HepG2 (cell line): ENCODE measurements around the gene TMEM45A. TPM values are rescaled to one million over a fixed set of nuclear protein-coding genes. Genes with fewer than 3 reads are reported as not detected.
A peak's percentile ranks its signal among the peaks of the same experiment; 100 is the strongest.

ENCODE experiments used
- ATAC-seq: fragments of 200-7000 bp; cut with Tn5 transposase; 3 replicates; pipeline ENCODE4 v1.9.1; 2020; ENCODE audit warnings: mild to moderate bottlenecking, moderate library complexity
- BruUV-seq: library from RNA; stranded (reverse); fragments of 400-500 nt; replicated peaks from 2 replicates; lab custom pipeline; 2021; lab: Mats Ljungman, UMichigan
- CTCF ChIA-PET: fragments of 300-600 bp; formaldehyde crosslinking; extraction: SDS; loops from one replicate; lab custom pipeline; 2021; ENCODE audit warnings: low total read pairs, inconsistent platforms, low intra/inter-chr PET ratio; lab: Yijun Ruan, JAX
- POLR2A ChIA-PET: fragments of 350-600 bp; sonication (Branson Sonifier 250); formaldehyde crosslinking; loops from one replicate; lab custom pipeline; 2020; ENCODE audit warnings: antibody characterized with exemption, inconsistent platforms; lab: Yijun Ruan, JAX
- DNase-seq: peaks from one replicate; pipeline ENCODE4 v3.0.0-alpha.2; 2015; ENCODE audit warnings: low spot score
- FAIRE-seq: peaks from 3 replicates; lab custom pipeline; 2011; peaks lifted over from hg19 to GRCh38; lab: Jason Lieb, UNC
- H2AFZ ChIP-seq: one replicate; pipeline ENCODE4 v1.6.1; 2011; ENCODE audit warnings: low read length, inconsistent platforms
- H3K27ac ChIP-seq: fragments of 300-600 bp; 3 replicates; pipeline ENCODE4 v1.8.0; 2011; ENCODE audit warnings: mixed run types, mild to moderate bottlenecking, mixed read lengths, low read length, inconsistent platforms; ENCODE audit not compliant: insufficient read depth; ENCODE audit errors: extremely low read length
- H3K27me3 ChIP-seq, 2 experiments: fragments of 200-600 bp in 1 of 2; 2 replicates in 1 of 2; 3 replicates in 1 of 2; pipeline versions ENCODE4 v1.6.0 to v1.8.0; 2011; ENCODE audit warnings: low read length in 2 of 2, mild to moderate bottlenecking in 2 of 2, moderate library complexity in 2 of 2, inconsistent platforms in 1 of 2; ENCODE audit not compliant: insufficient read depth in 2 of 2, control insufficient read depth in 1 of 2
- H3K36me3 ChIP-seq, 2 experiments: fragments of 200-600 bp in 1 of 2; replicated peaks in 1 of 2; 2 replicates in 1 of 2; 3 replicates in 1 of 2; pipeline versions ENCODE4 v1.5.1 to v1.8.0; 2011; ENCODE audit warnings: low read length in 2 of 2, inconsistent platforms in 1 of 2; ENCODE audit not compliant: insufficient read depth in 2 of 2, control insufficient read depth in 1 of 2
- H3K4me1 ChIP-seq: 2 replicates; pipeline ENCODE4 v1.5.1; 2012; ENCODE audit warnings: low read length, inconsistent platforms; ENCODE audit not compliant: insufficient read depth
- H3K4me2 ChIP-seq: 2 replicates; pipeline ENCODE4 v1.6.0; 2011; ENCODE audit warnings: low read depth, low read length, inconsistent platforms
- H3K4me3 ChIP-seq, 3 experiments: fragments of 200-600 bp in 1 of 3; sonication (generic), shearing (Covaris generic) in 1 of 3; replicated peaks in 1 of 3; 2 replicates each; pipeline ENCODE4 v1.5.1; 2011 to 2016; ENCODE audit warnings: low read length in 3 of 3, inconsistent platforms in 2 of 3, low read depth in 2 of 3, mild to moderate bottlenecking in 2 of 3, control low read depth in 1 of 3, mixed read lengths in 1 of 3; ENCODE audit not compliant: insufficient read depth in 1 of 3
- H3K79me2 ChIP-seq: one replicate; pipeline ENCODE4 v1.6.1; 2011; ENCODE audit warnings: low read length, inconsistent platforms; ENCODE audit not compliant: insufficient read depth
- H3K9ac ChIP-seq: 2 replicates; pipeline ENCODE4 v1.6.0; 2011; ENCODE audit warnings: mild to moderate bottlenecking, low read depth, low read length, inconsistent platforms; ENCODE audit not compliant: insufficient read depth
- H3K9me3 ChIP-seq: 2 replicates; pipeline ENCODE4 v1.5.1; 2012; ENCODE audit warnings: mild to moderate bottlenecking, low read length
- H4K20me1 ChIP-seq: 2 replicates; pipeline ENCODE4 v1.6.0; 2011; ENCODE audit warnings: inconsistent platforms, mild to moderate bottlenecking, low read length, moderate library complexity; ENCODE audit not compliant: insufficient read depth
- DPF2 ChIP-seq: sonication (generic); formaldehyde crosslinking; IDR thresholded peaks from 2 replicates; pipeline ENCODE4 v1.4.0; 2020; ENCODE audit warnings: mild to moderate bottlenecking, low read depth, missing genetic modification reagents, borderline replicate concordance
- IRX3 ChIP-seq: sonication (generic); formaldehyde crosslinking; IDR thresholded peaks from 2 replicates; pipeline ENCODE4 v1.8.1; 2023; ENCODE audit warnings: mild to moderate bottlenecking, low read depth, missing genetic modification reagents, borderline replicate concordance
- NFATC3 ChIP-seq: sonication (generic); formaldehyde crosslinking; IDR thresholded peaks from 2 replicates; pipeline ENCODE4 v1.5.1; 2020; ENCODE audit warnings: mild to moderate bottlenecking, missing genetic modification reagents
- NFYC ChIP-seq: IDR thresholded peaks from 2 replicates; pipeline ENCODE4 v1.6.1; 2016; ENCODE audit warnings: missing genetic modification reagents, missing compliant biosample characterization
- SMC3 ChIP-seq: IDR thresholded peaks from 2 replicates; pipeline ENCODE4 v1.6.1; 2011; ENCODE audit warnings: low read length, improper control_type of control experiment
- SRSF1 ChIP-seq: fragments of 200-400 bp; formaldehyde crosslinking; optimal IDR thresholded peaks from 2 replicates; pipeline ENCODE3; 2017; ENCODE audit warnings: mild to moderate bottlenecking, low read depth, low read length, moderate library complexity
- STAG1 ChIP-seq: sonication (generic); formaldehyde crosslinking; IDR thresholded peaks from 2 replicates; pipeline ENCODE4 v1.4.0; 2020; ENCODE audit warnings: missing genetic modification reagents
- XRCC5 ChIP-seq: fragments of 200-400 bp; formaldehyde crosslinking; optimal IDR thresholded peaks from 2 replicates; pipeline ENCODE3; 2017; ENCODE audit warnings: mild to moderate bottlenecking, low read length
- ZNF441 ChIP-seq: sonication (generic); formaldehyde crosslinking; IDR thresholded peaks from 2 replicates; pipeline ENCODE4 v1.7.0; 2021; ENCODE audit warnings: missing genetic modification reagents, borderline replicate concordance
- ZNF557 ChIP-seq: sonication (generic); formaldehyde crosslinking; IDR thresholded peaks from 2 replicates; pipeline ENCODE4 v1.4.0; 2020; ENCODE audit warnings: missing genetic modification reagents
- WGBS: methylation state at CpG from one replicate; pipeline ENCODE4 v1.1.6; 2017; ENCODE audit warnings: low lambda C conversion rate; 5-methylcytosine and 5-hydroxymethylcytosine counted together
- in situ Hi-C: cut with HindIII; loops from 2 replicates; pipeline ENCODE4 v1.10.0; 2017; ENCODE audit warnings: low pct_unique_long_range_greater_than_20kb; ENCODE audit not compliant: extremely low pct_ligation_motif_present
- intact Hi-C: fragments of 100-400 bp; cut with micrococcal nuclease; formaldehyde crosslinking; loops from one replicate; pipeline ENCODE4 v1.10.0; 2022; ENCODE audit not compliant: unreplicated experiment
- polyA plus RNA-seq, 8 experiments: library from polyadenylated mRNA; depleted of rRNA in 3 of 8; stranded (reverse) in 7 of 8; unstranded in 1 of 8; fragments of >200 nt; fragmentation: Illumina TruSeq in 4 of 8; extraction: Trizol in 4 of 8; gene quantifications; 2 replicates each; pipeline versions ENCODE4 v1.2.1 to v1.2.3, GENCODE V29; 2011 to 2016; ENCODE audit warnings: low read depth in 4 of 8, missing spikeins in 1 of 8, mixed read lengths in 1 of 8; ENCODE audit not compliant: insufficient read depth in 1 of 8
- total RNA-seq, 5 experiments: library from RNA; depleted of rRNA; stranded (reverse); fragments of >200 nt; fragmentation: Illumina TruSeq; extraction: Trizol; gene quantifications; 2 replicates each; pipeline ENCODE4 v1.2.3, GENCODE V29; 2016; ENCODE audit warnings: low read depth in 1 of 5
- TF ChIP-seq, protein P1 (sequence below): sonication (generic); formaldehyde crosslinking; conservative IDR thresholded peaks from 2 replicates; pipeline ENCODE4 v1.8.0; 2022; ENCODE audit warnings: missing genetic modification reagents
- TF ChIP-seq, protein P2 (sequence below): sonication (generic); formaldehyde crosslinking; IDR thresholded peaks from 2 replicates; pipeline ENCODE4 v1.5.0; 2020; ENCODE audit warnings: mild to moderate bottlenecking, missing genetic modification reagents
- TF ChIP-seq, protein P3 (sequence below): sonication (generic); formaldehyde crosslinking; IDR thresholded peaks from 2 replicates; pipeline ENCODE4 v1.5.0; 2020; ENCODE audit warnings: mild to moderate bottlenecking, missing genetic modification reagents, moderate library complexity
- TF ChIP-seq, protein P4 (sequence below): sonication (generic); formaldehyde crosslinking; IDR thresholded peaks from 2 replicates; pipeline ENCODE4 v1.4.0; 2020; ENCODE audit warnings: missing genetic modification reagents, mild to moderate bottlenecking, borderline replicate concordance

TMEM45A gene
- total and polyA plus RNA-seq, 2 of the 13 experiments (the other 11 are each of a cell fraction or from before 2014, with no cell fraction given): 14.8 to 38.5 TPM

DNA sequence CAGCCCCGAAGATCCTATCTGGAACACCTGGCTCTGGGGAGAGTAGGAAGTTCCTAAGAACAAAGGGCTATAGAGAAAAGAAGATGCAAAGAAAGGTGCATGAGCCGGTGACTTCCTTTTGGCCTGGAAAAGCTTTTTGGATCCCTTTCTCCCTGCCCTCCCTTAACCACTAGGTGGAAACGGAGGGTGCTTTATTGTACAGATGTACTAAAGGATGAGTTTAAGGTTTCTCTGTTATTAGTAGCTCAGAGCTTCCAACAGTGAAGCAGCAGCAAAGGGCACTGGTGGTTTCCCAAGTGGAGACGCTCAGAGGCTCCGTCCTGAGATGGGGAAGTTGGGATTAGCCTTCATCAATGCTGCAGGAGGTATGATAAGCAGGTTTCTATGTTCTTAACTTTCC is 111.0 kb downstream of the TMEM45A start:
- ATAC-seq: peak; percentile 86
- in situ Hi-C loops: loop anchor here (25.0 kb wide), 1 partner anchor 109 kb away; the partner anchor contains the start of gene TFG
- TF ChIP-seq, protein P1, sequence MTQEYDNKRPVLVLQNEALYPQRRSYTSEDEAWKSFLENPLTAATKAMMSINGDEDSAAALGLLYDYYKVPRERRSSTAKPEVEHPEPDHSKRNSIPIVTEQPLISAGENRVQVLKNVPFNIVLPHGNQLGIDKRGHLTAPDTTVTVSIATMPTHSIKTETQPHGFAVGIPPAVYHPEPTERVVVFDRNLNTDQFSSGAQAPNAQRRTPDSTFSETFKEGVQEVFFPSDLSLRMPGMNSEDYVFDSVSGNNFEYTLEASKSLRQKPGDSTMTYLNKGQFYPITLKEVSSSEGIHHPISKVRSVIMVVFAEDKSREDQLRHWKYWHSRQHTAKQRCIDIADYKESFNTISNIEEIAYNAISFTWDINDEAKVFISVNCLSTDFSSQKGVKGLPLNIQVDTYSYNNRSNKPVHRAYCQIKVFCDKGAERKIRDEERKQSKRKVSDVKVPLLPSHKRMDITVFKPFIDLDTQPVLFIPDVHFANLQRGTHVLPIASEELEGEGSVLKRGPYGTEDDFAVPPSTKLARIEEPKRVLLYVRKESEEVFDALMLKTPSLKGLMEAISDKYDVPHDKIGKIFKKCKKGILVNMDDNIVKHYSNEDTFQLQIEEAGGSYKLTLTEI (CRISPR knock-in tag): no peak
- TF ChIP-seq, protein P2, sequence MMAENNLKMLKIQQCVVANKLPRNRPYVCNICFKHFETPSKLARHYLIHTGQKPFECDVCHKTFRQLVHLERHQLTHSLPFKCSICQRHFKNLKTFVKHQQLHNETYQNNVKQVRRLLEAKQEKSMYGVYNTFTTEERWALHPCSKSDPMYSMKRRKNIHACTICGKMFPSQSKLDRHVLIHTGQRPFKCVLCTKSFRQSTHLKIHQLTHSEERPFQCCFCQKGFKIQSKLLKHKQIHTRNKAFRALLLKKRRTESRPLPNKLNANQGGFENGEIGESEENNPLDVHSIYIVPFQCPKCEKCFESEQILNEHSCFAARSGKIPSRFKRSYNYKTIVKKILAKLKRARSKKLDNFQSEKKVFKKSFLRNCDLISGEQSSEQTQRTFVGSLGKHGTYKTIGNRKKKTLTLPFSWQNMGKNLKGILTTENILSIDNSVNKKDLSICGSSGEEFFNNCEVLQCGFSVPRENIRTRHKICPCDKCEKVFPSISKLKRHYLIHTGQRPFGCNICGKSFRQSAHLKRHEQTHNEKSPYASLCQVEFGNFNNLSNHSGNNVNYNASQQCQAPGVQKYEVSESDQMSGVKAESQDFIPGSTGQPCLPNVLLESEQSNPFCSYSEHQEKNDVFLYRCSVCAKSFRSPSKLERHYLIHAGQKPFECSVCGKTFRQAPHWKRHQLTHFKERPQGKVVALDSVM (CRISPR knock-in tag): no peak
- peak; percentile 57; the same call in 1 of the 2 replicates for TF ChIP-seq STAG1 (CRISPR knock-in tag)
- TF ChIP-seq NFATC3 (CRISPR knock-in tag): no peak
- TF ChIP-seq, protein P3, sequence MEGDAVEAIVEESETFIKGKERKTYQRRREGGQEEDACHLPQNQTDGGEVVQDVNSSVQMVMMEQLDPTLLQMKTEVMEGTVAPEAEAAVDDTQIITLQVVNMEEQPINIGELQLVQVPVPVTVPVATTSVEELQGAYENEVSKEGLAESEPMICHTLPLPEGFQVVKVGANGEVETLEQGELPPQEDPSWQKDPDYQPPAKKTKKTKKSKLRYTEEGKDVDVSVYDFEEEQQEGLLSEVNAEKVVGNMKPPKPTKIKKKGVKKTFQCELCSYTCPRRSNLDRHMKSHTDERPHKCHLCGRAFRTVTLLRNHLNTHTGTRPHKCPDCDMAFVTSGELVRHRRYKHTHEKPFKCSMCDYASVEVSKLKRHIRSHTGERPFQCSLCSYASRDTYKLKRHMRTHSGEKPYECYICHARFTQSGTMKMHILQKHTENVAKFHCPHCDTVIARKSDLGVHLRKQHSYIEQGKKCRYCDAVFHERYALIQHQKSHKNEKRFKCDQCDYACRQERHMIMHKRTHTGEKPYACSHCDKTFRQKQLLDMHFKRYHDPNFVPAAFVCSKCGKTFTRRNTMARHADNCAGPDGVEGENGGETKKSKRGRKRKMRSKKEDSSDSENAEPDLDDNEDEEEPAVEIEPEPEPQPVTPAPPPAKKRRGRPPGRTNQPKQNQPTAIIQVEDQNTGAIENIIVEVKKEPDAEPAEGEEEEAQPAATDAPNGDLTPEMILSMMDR (CRISPR knock-in tag): peak; percentile 62
- TF ChIP-seq XRCC5: peak; percentile 36
- no peak for TF ChIP-seq ZNF441
- 0 out of 2 replicates have a peak, but pooled peaks have one; percentile 25 for TF ChIP-seq ZNF557 (CRISPR knock-in tag)
- no peak for TF ChIP-seq SRSF1
- TF ChIP-seq DPF2: no peak
- TF ChIP-seq SMC3: peak; percentile 52; the same call in 1 of the 2 replicates
- TF ChIP-seq, protein P4, sequence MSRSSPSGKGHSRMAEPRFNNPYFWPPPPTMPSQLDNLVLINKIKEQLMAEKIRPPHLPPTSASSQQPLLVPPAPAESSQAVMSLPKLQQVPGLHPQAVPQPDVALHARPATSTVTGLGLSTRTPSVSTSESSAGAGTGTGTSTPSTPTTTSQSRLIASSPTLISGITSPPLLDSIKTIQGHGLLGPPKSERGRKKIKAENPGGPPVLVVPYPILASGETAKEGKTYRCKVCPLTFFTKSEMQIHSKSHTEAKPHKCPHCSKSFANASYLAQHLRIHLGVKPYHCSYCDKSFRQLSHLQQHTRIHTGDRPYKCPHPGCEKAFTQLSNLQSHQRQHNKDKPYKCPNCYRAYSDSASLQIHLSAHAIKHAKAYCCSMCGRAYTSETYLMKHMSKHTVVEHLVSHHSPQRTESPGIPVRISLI: no peak
- no peak for TF ChIP-seq IRX3 (CRISPR knock-in tag)
- no peak for TF ChIP-seq NFYC (CRISPR knock-in tag)
- TF ChIP-seq, all 625 proteins: peak for 5
- Histone ChIP-seq H3K36me3 (no peaks in the 10 kb centered on the region), H3K4me3 (peak overlapping the region in 1 of 3 experiments; percentile 17; a peak in 1 of 6 replicates), H2AFZ (peak overlapping the region; percentile 3), H3K4me1 (peaks cover 39% of the 10 kb centered on the region), H3K9ac (no peak overlapping the region), H4K20me1 (no peaks in the 10 kb centered on the region), H3K79me2 (no peaks in the 10 kb centered on the region), H3K9me3 (no peaks in the 10 kb centered on the region), H3K27ac (no peak overlapping the region), H3K27me3 (no peaks in the 10 kb centered on the region), H3K4me2 (peak overlapping the region; percentile 73)
- peak; percentile 38 for DNase-seq
- ChIA-PET POLR2A (interaction anchor here (2.0 kb wide), 1 partner anchor 11 kb away, joined by 6 read pairs; no protein-coding TSS in a partner anchor), CTCF (no interaction called here)
- intact Hi-C loops: loop anchor here (1.0 kb wide), 1 partner anchor 32 kb away; no protein-coding TSS in a partner anchor
- no TSS peak for BruUV-seq
- FAIRE-seq: peak; percentile 71
- 26% methylated on average over 5 of the region's 5 CpGs for WGBS
